Measurements from ENCODE around the gene ALPL. TPM values are rescaled to one million over a fixed set of nuclear protein-coding genes. Genes with fewer than 3 reads are reported as not detected.

The ALPL gene
- total RNA-seq, 1 experiment from 2014 or later = 410 TPM

- Histone ChIP-seq H3K9me3 (replicated peaks) (no peaks in the 10 kb centered on the region), H3K36me3 (peaks cover 38% of the 10 kb centered on the region), H3K27me3 (replicated peaks) (no peaks in the 10 kb centered on the region), H3K27ac (peak overlapping the region; percentile 94), H3K4me3 (no peak overlapping the region), H3K4me1 (replicated peaks) (peaks cover 53% of the 10 kb centered on the region)
- DNase-seq (ENCODE audit: low read depth in 1 of 2, low spot score in 2 of 2) = peak; percentile 98 to 99
Observed at GRCh38 chr1:21574466-21575151, 65.4 kb downstream of the ALPL start.

GRCh38 chr1:21575351-21575942 lies 66.2 kb downstream of the ALPL start:
- peaks cover 61% of the 10 kb centered on the region for H3K4me1 ChIP-seq (replicated peaks)
- H3K27ac ChIP-seq = peak overlapping the region; percentile 94
- H3K4me3 ChIP-seq = no peak overlapping the region
- no peak for DNase-seq (ENCODE audit: low read depth in 1 of 2, low spot score in 2 of 2)
- H3K9me3 ChIP-seq (replicated peaks) = no peaks in the 10 kb centered on the region
- H3K27me3 ChIP-seq (replicated peaks) = no peaks in the 10 kb centered on the region
- H3K36me3 ChIP-seq = peaks cover 29% of the 10 kb centered on the region

- Histone ChIP-seq H3K4me1 (replicated peaks) (peaks cover 62% of the 10 kb centered on the region), H3K27me3 (replicated peaks) (no peaks in the 10 kb centered on the region), H3K4me3 (no peak overlapping the region), H3K27ac (no peak overlapping the region; the same call in 1 of the 2 replicates), H3K36me3 (peaks cover 22% of the 10 kb centered on the region), H3K9me3 (replicated peaks) (no peaks in the 10 kb centered on the region)
- DNase-seq (ENCODE audit: low read depth in 1 of 2, low spot score in 2 of 2) = no peak
Observed at GRCh38 chr1:21576031-21576797, 67.0 kb downstream of the ALPL start.

DNA sequence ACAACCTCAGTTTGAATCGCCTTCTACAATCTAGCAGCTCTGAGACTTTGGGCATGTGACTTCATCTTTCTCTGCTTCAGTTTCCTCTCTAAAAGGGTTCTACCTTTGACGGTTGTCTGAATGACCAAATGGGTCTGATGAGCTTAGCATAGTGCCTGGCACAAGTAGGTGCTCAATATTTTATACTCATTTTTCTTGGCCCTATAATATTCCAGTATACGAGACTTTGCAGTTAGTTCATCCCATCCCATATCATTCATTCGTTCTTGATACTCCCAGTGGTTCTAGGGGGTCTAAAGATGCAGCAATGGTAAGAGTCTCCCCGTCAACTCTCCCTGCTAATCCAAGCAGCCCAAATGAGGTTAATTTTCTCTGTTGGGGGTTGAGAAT lies 67.6 kb downstream of the ALPL start:
- Histone ChIP-seq H3K4me1 (replicated peaks) (peaks cover 62% of the 10 kb centered on the region), H3K36me3 (peaks cover 16% of the 10 kb centered on the region), H3K4me3 (no peak overlapping the region), H3K9me3 (replicated peaks) (no peaks in the 10 kb centered on the region), H3K27me3 (replicated peaks) (no peaks in the 10 kb centered on the region), H3K27ac (no peak overlapping the region)
- no peak for DNase-seq (ENCODE audit: low read depth in 1 of 2, low spot score in 2 of 2)

DNA sequence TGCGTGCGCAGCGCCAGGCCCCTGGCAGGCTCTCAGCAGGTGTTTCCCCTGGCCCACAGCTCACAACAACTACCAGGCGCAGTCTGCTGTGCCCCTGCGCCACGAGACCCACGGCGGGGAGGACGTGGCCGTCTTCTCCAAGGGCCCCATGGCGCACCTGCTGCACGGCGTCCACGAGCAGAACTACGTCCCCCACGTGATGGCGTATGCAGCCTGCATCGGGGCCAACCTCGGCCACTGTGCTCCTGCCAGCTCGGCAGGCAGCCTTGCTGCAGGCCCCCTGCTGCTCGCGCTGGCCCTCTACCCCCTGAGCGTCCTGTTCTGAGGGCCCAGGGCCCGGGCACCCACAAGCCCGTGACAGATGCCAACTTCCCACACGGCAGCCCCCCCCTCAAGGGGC lies 68.1 kb downstream of the ALPL start:
- no peak for DNase-seq (ENCODE audit: low read depth in 1 of 2, low spot score in 2 of 2)
- Histone ChIP-seq H3K4me1 (replicated peaks) (peaks cover 57% of the 10 kb centered on the region), H3K4me3 (no peak overlapping the region), H3K36me3 (peaks cover 10% of the 10 kb centered on the region), H3K27ac (no peak overlapping the region), H3K27me3 (replicated peaks) (no peaks in the 10 kb centered on the region), H3K9me3 (replicated peaks) (no peaks in the 10 kb centered on the region)

DNA sequence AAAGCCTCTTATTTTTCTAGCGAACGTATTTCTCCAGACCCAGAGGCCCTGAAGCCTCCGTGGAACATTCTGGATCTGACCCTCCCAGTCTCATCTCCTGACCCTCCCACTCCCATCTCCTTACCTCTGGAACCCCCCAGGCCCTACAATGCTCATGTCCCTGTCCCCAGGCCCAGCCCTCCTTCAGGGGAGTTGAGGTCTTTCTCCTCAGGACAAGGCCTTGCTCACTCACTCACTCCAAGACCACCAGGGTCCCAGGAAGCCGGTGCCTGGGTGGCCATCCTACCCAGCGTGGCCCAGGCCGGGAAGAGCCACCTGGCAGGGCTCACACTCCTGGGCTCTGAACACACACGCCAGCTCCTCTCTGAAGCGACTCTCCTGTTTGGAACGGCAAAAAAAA lies 68.7 kb downstream of the ALPL start:
- Histone ChIP-seq H3K36me3 (peaks cover 4% of the 10 kb centered on the region), H3K4me3 (no peak overlapping the region), H3K9me3 (replicated peaks) (no peaks in the 10 kb centered on the region), H3K4me1 (replicated peaks) (peaks cover 56% of the 10 kb centered on the region), H3K27me3 (replicated peaks) (no peaks in the 10 kb centered on the region), H3K27ac (no peak overlapping the region)
- DNase-seq (ENCODE audit: low read depth in 1 of 2, low spot score in 2 of 2) = no peak

- Histone ChIP-seq H3K27ac (no peak overlapping the region), H3K36me3 (0 out of 2 replicates have a peak, but pooled peaks cover 3% of the 10 kb centered on the region), H3K27me3 (replicated peaks) (no peaks in the 10 kb centered on the region), H3K4me3 (no peak overlapping the region), H3K4me1 (replicated peaks) (peaks cover 48% of the 10 kb centered on the region), H3K9me3 (replicated peaks) (no peaks in the 10 kb centered on the region)
- DNase-seq (ENCODE audit: low read depth in 1 of 2, low spot score in 2 of 2) = peak in 1 of 2 experiments; percentile 64
Observed at GRCh38 chr1:21579791-21580190, 70.6 kb downstream of the ALPL start.

DNA sequence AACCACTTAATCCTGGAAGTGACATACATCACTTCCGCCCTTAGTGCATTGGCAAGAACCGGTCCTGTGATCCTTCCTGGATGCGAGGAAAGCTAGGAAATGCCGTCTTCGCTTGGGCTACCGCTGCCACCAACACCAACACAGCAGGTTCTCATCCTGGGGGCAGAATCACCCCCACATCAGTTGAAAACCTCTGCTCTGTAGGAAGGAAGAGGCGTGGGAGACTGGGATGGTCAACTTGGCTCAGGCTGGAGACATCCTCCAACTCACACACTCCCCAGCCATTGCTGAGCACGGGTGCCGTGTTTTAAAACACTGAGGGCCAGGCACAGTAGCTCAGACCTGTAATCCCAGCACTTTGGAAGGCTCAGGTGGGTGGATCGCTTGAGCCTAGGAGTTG lies 74.9 kb downstream of the ALPL start:
- Histone ChIP-seq H3K27me3 (replicated peaks) (no peaks in the 10 kb centered on the region), H3K27ac (no peak overlapping the region), H3K36me3 (no peaks in the 10 kb centered on the region), H3K4me1 (replicated peaks) (peaks cover 72% of the 10 kb centered on the region), H3K4me3 (no peak overlapping the region), H3K9me3 (replicated peaks) (no peaks in the 10 kb centered on the region)
- no peak for DNase-seq (ENCODE audit: low read depth in 1 of 2, low spot score in 2 of 2)

DNA sequence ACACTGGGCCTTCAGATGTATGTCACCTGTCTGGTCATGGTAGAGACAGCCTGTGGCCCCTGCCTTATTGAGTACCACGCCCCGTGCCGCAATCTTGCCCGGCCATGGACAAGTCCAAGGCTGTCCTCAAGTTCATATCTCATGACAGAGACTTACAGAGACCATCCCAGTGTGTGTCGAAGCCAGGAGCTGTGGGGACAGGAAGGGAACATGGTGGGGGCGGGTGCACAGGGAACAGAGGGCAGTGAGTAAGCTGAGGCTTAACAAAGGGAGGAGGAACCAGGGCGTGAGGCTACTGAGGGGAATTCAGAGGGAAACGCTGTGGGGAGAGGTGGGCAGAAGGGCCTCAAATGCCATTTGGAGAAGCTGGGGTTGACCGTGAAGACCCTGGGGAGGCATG lies 75.8 kb downstream of the ALPL start:
- peak; percentile 78 to 86 for DNase-seq (ENCODE audit: low read depth in 1 of 2, low spot score in 2 of 2)
- Histone ChIP-seq H3K4me1 (replicated peaks) (peaks cover 72% of the 10 kb centered on the region), H3K27me3 (replicated peaks) (no peaks in the 10 kb centered on the region), H3K36me3 (no peaks in the 10 kb centered on the region), H3K9me3 (replicated peaks) (no peaks in the 10 kb centered on the region), H3K4me3 (no peak overlapping the region), H3K27ac (peak overlapping the region; percentile 98)

DNA sequence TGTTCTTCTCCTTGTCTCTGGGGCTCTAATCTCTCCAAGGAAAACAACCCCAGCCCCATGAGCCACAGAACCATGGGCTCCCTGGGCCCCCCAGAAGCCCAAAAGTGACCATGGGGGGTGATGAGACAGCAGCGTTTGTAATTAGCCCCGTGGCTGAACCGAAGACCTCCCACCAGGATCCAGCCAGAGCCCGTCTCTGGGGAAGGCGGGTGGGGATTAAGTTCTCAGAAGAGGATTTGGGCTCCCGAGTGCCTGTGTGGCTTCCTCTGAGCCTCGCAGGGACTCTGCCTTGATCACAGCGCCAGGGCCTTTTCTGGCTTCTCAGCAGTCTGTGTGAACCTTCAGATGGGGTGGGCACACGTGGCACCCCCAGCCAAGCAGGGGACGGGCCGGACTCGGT lies 77.0 kb downstream of the ALPL start:
- H3K4me3 ChIP-seq = peak overlapping the region; percentile 10
- no peaks in the 10 kb centered on the region for H3K9me3 ChIP-seq (replicated peaks)
- peaks cover 79% of the 10 kb centered on the region for H3K4me1 ChIP-seq (replicated peaks)
- no peaks in the 10 kb centered on the region for H3K27me3 ChIP-seq (replicated peaks)
- H3K36me3 ChIP-seq = no peaks in the 10 kb centered on the region; the same call in 1 of the 2 replicates
- DNase-seq (ENCODE audit: low read depth in 1 of 2, low spot score in 2 of 2) = peak; percentile 97
- peak overlapping the region; percentile 98 for H3K27ac ChIP-seq

DNA sequence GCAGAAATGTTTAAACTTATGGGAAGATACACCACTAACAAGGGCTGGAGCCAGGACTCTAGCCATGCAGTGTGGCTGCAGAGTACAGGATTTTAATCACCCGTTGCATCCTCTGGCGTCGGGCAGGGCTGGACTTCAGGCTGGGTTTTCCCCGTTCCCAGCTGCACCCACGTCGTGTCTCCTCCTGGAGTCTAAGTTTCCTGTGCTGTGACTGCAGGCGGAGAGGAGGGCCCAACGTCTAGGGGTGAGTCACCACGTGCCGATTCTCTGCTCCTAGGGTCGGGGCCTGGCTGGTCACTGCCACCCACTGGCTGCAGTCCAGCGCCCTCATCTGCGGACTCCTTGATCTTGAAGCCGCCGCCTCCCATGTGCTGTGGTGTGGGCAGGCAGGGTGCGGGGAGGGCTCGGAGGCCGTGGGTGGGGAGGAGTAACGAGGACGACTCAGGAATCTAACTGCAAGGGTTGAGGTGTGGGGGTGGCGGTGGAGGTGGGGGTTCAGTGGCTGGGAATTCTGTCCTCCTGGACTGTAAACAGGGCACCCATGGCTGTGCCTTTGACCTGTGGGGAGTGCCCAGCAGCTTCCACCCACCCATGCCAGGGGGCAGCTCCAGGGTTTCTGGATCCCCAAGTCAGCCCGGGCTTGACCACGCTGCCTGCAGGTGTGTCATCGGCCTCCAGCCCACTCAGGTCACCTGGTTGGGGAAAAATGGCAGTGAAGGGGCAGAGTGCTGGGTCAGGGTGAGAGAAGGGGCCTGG lies 77.8 kb downstream of the ALPL start:
- Histone ChIP-seq H3K27ac (peak overlapping the region; percentile 98), H3K9me3 (replicated peaks) (no peaks in the 10 kb centered on the region), H3K4me1 (replicated peaks) (peaks cover 87% of the 10 kb centered on the region), H3K27me3 (replicated peaks) (no peaks in the 10 kb centered on the region), H3K36me3 (no peaks in the 10 kb centered on the region; the same call in 1 of the 2 replicates), H3K4me3 (peak overlapping the region; percentile 10)
- peak; percentile 98 to 100 for DNase-seq (ENCODE audit: low read depth in 1 of 2, low spot score in 2 of 2)

DNA sequence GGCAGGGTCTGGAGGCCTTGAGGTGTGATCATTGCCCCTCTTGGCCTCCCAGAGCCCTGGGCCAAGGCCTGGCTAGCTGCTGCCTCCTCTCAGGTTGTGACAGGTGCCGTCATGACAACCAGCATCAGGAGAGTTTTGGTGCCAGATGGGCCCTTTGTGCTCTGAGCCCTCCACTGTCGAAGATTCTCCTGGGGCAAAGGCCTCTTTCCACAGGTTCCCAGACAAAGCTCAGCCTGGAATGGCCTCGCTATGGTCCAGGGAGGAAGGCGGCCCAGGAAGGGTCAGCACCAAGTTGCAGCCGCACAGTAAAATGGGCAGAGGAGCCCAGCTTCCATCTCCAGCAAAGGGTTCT lies 78.4 kb downstream of the ALPL start:
- no peaks in the 10 kb centered on the region; the same call in 1 of the 2 replicates for H3K36me3 ChIP-seq
- no peak for DNase-seq (ENCODE audit: low read depth in 1 of 2, low spot score in 2 of 2)
- H3K4me3 ChIP-seq = no peak overlapping the region
- peaks cover 89% of the 10 kb centered on the region for H3K4me1 ChIP-seq (replicated peaks)
- no peaks in the 10 kb centered on the region for H3K9me3 ChIP-seq (replicated peaks)
- no peaks in the 10 kb centered on the region for H3K27me3 ChIP-seq (replicated peaks)
- H3K27ac ChIP-seq = peak overlapping the region; percentile 98

DNA sequence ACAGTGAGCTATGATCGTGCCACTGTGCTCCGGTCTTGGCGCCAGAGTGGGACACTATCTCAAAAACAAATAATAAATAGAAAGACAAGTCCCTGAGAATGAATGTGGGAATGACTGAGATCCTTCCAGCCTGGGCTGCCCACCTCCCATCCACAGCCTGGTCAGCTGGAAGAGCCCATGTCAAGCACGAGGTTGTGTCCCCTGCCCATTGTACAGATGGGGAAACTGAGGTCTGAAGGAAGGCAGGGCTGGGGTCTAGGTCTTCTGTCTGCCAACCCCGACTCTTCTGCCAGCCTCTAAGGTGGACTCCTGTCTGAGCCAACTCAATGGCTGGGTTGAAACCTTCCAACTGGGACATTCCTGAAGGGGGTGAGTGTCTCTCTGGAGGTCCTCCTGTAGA lies 80.4 kb downstream of the ALPL start:
- Histone ChIP-seq H3K27me3 (replicated peaks) (no peaks in the 10 kb centered on the region), H3K36me3 (peaks cover 7% of the 10 kb centered on the region; the same call in 1 of the 2 replicates), H3K9me3 (replicated peaks) (no peaks in the 10 kb centered on the region), H3K27ac (peak overlapping the region; percentile 94), H3K4me1 (replicated peaks) (peaks cover 97% of the 10 kb centered on the region), H3K4me3 (no peak overlapping the region)
- no peak for DNase-seq (ENCODE audit: low read depth in 1 of 2, low spot score in 2 of 2)
